Ovary (tissue), 3 donors: ENCODE results near the gene CIZ1.

ENCODE experiments used
- EP300 ChIP-seq: sonication (generic); formaldehyde crosslinking; IDR thresholded peaks from one replicate; pipeline ENCODE4 v1.6.1; 2017; ENCODE audit warnings: antibody characterized with exemption
- TF ChIP-seq, protein P1 (sequence below), 3 donors: fragments of 450-650 bp in 2 of 3; fragments of 200-600 bp in 1 of 3; IDR thresholded peaks; one replicate each; pipeline versions ENCODE4 v1.5.1 to v1.8.0; 2016 to 2022; ENCODE audit warnings: antibody characterized with exemption in 3 of 3, mild to moderate bottlenecking in 1 of 3
- donor health status: DM: no; HTN: no; CAD: no.

- TF ChIP-seq, protein P1, sequence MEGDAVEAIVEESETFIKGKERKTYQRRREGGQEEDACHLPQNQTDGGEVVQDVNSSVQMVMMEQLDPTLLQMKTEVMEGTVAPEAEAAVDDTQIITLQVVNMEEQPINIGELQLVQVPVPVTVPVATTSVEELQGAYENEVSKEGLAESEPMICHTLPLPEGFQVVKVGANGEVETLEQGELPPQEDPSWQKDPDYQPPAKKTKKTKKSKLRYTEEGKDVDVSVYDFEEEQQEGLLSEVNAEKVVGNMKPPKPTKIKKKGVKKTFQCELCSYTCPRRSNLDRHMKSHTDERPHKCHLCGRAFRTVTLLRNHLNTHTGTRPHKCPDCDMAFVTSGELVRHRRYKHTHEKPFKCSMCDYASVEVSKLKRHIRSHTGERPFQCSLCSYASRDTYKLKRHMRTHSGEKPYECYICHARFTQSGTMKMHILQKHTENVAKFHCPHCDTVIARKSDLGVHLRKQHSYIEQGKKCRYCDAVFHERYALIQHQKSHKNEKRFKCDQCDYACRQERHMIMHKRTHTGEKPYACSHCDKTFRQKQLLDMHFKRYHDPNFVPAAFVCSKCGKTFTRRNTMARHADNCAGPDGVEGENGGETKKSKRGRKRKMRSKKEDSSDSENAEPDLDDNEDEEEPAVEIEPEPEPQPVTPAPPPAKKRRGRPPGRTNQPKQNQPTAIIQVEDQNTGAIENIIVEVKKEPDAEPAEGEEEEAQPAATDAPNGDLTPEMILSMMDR (IDR thresholded peaks at IDR 0.05), result no peak
- TF ChIP-seq EP300, result no peak
Observed at GRCh38 chr9:128160603-128160987, 30.8 kb downstream of the CIZ1 start.
